GM19043 (cell line): Measurements from ENCODE around the gene MYO9B.

Source experiments
- ATAC-seq: cut with Tn5 transposase; IDR thresholded peaks from one replicate; pipeline ENCODE4 v1.9.1; 2021; ENCODE audit warnings: low read depth; ENCODE audit not compliant: unreplicated experiment

MYO9B gene

DNA sequence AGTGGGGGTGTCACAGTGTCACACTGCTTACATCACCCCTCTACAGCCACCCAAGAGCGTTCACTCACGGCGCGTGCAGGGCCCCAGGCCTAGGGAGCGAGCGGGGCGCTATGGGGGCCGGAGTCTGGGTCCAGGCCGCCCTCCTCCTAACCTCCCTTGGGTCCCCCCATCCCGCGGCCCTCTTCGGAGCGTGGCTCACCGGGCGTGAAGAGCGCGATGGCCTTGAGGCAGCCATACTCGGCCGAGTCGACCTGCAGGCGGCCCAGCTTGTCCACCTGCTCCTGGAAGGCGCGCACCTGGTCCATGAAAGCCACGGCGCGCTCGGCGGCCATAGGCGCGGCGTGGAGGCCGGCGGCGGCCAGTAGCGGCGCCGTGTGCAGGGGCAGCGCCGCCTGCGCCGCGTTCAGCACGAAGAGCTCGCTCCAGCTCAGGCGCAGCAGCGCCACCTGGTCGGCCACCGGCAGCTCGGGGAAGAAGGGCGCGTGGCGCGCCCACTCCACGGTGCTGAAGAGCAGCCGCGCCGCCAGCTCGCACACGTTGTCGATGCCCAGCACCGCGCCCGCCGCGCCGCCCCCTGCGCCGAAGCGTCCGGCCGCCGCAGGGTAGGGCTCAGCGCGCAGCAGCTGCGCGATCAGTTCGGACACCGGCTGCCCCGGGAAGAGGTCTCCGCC is 159.9 kb downstream of the MYO9B start:
- no peak for ATAC-seq

DNA sequence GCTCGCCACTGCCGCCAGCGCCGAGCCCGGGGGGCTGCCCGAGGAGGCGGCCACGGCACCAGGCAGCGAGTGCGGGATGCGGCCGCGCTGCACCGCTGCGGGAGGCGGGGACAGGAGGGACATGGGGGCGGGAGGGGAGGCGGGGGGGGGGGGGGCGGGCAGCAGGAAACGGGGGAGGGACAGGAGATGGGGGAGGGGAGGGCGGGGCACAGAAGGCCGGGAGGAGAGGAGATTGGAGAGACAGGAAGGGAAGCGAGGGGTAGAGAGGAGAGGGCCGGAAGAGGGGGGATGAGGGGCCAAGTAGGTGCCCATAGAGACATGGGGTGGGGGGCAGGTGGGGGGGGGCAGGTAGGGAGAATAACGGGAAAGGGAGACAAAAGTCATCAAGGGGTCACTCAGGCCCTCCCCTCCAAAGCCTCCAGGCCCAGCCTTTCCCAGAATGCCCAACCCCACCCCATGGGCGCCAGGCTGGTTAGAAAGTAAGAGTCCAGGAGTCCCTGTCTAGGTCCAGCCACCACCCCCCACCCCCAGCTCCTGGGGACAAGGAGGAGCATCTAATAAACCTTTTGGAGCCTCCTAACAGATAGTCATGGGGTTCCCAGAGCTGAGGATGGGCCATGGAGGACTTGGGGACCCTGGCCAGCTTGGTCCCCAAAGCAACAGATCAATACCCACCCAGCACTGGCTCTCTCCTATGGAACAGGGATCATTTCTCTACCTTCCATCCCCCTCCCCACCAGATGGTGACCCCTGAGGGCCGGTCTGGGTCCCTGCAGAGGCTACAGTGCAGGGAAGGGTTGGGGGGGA is 160.6 kb downstream of the MYO9B start:
- no peak for ATAC-seq

DNA sequence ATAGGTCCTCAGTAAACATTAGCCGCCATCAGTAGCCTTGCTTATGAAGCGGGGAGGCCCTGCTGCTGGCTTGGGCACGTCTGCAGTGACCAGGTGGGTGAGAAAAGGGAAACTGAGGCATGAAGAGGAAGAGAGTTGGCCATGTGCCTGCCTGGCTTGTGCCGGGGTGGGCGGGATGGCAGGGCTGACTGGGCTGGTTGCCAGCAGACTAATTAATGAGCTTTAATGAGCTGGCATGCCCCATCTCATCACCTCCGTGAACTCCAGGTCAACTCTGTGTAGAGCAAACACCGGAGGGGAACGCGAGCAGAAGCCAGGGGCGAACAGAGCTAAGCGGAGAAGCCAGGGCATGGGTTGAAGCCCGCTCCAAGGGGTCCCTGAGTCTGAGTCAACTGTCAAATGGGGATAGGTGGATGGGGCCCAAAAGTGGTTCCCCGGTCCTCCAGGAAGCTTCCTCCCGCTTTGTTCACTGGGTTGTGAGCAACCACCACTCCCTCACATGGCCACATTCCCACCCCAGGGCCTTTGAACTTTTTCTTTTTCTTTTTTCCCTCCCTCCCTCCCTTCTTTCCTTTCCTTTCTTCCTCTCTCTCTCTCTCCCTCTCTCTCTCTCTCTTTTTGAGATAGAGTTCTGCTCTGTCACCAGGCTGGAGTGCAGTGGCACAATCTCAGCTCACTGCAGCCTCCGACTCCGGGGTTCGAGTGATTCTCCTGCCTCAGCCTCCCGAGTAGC is 161.4 kb downstream of the MYO9B start:
- no peak for ATAC-seq

DNA sequence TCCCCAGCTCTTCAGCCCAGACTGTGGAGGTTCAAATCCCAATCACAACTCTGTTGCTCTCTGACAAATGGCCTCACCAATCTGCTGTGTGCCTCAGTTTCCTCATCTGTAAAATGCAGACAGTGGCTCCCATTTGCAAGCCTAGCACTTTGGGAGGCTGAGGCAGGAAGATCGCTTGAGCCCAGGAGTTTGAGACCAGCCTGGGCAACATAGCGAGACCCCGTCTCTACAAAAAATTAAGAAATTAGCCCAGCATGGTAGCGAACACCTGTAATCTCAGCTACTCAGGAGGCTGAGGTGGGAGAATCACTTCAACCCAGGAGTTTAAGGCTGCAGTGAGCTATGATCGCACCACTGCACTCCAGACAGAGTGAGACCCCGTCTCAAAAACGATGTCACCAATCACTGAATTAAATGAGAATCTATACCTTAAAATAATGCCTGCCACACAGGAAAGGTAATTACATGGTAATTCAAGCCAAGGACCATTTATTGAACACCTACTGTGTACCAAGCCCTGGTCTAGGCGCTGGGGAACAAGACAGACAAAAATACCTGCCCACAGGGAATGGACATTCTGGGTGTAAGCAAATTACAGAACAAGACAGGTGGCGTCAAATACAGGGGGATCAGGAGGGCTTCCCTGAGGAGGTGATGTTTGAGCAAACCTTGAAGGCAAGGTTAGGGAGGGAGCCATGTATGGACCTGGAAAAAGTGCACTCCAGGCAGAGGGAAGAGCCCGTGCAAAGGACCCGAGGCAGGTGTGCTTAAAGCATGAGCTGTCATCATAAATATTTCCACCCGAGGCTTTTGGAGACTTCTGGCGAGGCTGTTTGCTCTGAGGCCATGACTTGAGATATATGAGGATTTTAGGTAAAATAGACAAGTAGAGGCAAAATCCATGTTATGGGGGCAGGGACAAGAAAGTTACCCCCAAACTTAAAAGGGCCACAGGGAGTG is 162.4 kb downstream of the MYO9B start:
- ATAC-seq: no peak

DNA sequence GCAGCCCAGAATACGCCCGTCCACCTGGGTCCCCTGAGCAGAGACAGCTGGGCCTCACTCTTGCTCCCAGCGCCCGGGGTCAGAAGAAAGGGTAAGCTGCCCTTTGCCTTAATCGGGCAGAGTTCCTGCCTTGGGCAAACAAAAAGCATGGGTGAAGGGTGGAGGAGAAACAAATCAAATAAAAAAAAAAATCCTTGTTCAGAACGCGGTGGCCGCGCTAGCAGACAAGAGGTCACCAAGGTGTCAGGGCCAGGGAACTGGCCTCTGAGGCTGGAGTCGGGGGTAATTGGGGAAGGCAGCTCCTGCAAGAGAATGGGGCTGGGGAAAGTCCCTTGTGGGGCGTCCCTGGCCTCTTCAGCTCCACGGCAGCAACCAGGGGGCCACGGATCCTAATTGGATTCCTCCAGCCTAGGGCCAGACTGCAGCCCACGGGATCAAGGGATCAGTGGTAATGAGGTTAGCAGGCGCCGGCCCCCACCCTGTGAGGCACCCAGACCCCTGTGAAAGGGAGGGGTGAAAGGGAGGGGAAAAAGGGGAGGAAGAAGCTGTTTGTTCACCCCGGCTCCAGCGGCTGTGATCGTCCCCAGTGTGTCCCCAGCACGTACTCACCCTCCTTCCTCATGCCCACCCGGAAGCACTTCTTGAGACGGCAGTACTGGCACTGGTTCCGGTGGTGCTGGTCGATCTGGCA is 164.6 kb downstream of the MYO9B start:
- no peak for ATAC-seq

DNA sequence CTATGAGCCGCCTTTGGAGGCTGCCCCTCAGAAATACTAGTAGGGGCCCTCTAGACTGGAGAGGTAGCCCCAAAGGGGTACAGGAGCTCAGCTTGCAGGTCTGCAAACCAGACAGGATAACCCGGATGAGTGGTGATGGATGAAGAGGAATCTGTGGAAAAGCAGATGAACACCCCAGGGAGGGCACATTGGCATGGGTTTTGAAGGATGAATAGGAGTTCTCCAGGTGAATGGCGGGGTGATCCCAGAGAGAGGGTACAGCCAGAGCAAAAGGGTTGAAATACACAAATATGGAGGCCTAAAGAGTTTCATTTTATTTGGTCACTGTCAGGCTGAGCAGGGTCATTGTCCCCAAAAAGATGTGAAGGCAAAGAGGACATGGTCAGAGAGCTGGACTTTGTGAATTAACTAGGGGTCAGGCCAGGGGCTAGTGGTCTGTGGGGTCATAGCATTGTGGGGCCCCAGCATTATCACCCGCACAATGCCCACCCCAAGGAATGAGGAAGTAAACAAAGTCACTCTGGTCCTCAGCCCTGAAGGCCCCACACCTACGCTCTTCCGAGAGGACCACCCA is 165.3 kb downstream of the MYO9B start:
- no peak for ATAC-seq

DNA sequence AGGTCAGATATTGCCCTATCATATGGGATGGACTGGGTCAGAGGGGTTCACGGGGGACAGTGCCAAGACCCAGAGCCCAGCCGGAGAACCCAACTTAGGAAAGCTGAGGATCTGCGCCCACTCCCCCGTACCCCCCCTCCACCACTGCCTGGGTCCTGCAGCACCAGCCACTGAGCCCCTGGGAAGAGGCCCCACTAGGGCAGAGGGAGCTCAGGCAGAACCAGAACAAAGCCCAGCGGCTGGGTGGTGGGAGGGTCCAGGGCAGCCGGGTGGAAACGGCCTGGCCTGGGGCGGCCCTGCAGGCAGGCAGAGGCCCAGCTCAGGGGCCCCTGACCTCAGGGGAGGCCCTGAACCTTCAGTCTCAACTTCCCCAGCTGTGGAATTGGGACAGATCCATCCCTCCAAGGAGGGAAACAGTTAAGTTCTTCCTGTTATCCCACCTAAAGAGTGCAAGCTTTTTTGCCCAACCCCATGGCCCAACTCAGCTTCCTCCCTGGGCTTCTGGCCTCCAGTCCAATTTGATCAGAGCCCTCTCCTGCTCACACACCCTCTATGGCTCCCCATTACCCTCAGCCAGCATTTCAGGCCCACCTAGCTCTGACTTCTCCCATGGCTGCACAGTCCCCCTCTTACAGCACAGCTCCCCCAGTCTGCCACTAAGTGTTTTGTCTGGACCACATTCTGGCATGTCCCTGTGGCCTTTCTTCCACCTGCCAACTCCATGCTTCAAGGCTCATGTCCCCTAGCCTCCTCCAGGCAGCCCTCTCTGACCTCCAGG is 167.0 kb downstream of the MYO9B start:
- no peak for ATAC-seq

DNA sequence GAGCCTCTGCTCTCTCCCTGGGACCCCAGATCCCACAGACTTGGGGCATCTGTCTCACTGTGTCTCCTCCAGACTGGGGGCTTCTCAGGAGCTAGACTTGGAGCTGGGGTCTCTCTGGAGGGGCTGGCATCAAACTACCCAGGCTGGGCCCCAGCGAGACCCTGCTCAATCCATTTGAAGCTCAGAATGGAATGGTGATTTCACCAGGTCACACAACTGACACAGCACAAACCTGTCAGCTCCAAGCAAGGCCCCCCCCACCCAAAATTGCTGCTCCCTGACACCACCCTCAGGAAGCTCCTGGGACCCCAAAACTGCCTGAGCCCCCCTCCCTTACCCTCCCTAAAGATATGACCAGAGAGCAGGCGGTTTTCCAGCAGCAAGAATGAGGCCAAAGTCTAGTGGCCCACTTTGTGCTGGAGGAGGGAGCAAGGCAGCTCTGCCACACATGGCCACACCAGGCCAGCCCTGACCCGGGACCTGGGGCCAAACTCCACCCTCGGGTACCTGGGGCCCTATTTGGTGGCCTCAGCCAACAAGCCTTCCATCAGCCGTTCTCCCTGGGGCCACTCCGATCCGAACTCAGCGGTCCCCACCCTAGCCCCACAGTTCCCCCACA is 167.7 kb downstream of the MYO9B start:
- no peak for ATAC-seq

DNA sequence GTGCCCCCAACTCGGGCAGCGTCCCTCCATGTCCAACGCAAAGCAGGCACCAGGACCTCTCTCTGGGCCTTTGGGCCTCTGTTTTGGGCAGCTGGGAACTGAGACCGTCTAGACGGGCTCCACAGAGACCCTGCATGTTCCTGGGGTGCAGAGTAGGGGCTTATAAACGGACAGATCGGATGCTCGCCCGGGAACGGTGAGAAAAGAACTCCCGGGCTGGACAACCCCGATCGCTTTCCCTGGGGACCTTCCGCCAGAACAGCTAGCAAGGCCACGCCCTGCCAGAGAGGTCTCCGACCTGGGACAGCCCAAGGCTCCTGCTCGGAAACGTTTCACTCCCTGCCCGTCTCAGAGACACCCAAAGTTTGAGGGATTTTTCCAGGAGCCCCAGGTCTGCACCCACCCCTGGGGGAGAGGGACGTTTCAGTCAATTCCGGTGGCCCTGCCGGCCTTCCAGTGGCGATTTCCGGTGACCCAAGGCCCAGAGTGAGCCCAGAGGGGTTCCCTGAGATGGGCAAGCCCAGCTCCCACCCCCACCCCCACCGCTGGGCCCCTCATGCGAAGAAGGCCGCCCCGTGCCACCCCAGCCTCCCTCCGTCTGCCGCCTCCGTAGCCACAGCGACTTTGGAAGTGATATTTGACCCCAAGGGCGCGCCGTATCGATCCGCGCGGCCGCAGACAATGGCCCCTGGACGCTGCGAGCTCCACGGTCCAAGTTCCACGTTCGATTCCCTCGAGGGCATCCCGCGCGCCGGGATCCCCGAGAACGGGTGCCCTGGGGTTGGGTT is 168.4 kb downstream of the MYO9B start:
- ATAC-seq: no peak

DNA sequence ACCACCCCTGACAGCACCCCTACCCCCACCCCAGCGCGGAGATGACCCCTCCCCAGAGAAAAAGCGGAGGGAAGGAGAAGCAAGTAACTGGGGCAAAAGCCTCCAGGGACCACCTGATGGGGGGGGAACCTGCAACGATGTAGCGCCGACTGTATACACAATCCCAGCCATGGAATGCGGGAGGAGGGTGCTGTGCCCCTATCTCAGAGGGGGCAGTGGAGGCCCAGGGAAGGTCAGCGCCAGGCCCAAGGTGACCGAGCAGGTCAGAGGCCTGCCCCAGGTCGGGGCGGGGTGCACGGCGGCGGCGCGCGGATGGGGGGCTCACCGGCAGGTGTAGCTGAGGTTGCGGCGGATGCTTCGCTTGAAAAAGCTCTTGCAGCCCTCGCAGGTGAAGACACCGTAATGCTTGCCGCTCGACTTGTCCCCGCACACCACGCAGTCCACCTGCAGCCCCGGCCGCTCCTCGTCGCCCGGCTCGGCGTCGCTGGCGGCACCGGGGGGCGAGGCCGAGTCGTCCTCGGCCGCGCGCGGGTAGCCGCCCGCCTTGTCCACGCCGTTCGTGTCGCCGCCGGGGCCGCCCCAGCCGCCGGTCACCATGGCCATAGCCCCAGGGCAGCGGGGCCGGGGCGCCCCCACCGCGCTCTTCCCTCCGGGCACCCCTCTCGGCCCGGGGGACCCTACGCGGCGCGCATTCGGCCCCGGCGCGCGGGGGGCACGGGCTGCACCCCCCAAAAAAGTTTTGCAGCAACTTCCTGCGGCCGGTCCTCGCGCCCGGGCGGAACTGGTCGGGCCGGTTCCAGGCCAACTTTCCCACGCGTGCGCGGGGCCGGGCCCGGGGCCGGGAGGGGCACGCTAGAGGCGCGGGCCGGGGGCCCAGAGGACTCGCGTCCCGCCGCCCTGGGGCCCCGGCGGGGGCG is 169.3 kb downstream of the MYO9B start:
- no peak for ATAC-seq

DNA sequence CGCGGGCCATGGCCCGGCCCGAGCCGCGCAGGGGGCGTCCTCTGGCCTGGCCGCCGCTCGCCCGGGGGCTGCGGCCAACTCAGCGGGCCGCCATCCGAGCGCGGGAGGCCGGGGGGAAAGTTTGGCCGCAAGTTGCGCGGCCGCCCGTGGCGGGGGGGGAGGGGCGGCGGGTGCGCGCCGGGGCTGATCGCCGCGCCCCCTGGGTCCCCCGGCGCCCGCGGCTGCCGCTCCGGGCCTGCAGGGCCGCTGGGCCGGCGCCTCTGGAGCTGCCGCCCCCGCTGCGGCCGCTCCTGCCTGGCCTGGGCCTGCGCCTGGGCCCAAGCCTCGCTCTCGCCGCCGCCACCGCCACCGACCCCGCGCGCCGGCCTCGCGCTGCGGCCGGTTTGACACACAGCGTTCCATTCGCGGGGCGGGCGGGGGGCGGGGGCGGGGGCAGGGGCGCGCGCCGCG is 170.0 kb downstream of the MYO9B start, which contains the start of gene NR2F6:
NR2F6 (minus strand) TSS at position 385 of the 450 bp plus-strand sequence. CDS start 699 bp downstream, outside the sequence.
- ATAC-seq: no peak

DNA sequence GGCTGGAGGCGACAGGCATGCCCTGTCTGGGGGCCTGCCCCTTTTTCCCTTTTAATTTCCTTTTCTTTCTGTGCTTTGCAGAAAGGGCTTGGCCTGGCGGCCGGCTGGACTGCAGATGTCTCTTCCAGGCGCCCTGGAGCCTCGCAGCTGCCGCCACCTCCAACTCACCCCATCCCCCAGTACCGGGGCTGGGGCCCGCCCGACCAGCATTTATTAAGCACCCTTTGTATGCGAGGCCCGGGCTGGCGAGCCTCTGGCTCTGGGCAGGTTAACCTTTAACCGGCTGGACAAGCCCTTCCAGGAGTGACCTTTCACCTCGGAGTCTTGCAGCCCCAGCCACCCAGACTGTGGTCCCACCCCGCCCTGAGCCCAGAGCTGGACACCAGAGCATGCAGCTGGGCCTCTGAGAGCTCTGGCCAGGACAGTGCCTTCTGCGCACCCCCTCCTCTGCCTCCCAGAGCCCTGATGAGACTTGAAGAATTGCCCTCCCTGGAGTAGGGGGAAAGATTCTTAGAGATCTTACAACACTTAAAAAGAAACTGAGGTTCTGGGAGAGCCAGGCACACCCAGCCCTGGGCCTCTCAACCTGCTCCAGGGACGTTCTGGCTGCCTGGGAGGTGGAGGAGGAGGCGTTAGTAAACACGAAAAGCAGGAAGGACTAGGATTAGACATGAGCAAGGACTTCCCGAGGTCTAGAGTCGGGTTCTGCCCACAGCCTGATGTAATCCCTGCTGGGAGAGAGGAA is 171.3 kb downstream of the MYO9B start:
- ATAC-seq: no peak

DNA sequence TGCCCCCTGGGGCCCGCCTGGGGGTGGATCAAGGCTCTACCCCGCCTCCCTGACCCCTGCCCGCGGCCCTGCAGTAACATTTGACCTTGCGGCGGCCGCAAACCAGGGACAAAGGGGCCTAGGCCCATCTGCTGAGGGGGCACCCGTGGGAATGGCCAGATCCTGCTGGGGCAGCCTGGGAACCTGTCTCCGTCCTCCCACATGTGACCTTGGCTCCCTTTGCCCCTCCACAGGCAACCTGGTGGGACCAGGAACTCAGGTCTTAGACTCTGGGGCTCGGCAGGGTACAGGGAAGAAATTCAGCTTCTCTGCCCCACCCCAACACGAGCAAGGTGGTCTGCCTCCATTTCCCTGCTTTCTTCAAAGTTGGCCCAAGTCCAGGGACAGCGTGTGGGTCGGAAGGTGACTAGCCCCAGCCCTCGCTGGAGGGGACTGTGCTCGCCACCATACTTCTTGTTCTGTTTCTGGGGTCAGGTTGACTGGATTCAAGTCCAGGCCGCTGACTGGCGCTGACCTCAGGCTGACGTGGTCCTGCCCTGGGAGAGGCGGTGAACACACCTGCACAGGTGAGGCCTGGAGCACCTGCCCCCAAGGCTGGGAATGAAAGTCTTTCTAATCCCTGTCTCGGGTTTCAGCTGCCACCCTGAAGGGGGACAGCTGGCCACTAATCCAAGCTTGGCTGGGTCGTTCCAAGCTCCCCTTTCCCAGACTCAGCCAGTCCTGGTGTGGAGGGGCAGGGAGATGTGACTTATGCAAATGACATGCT is 172.6 kb downstream of the MYO9B start:
- ATAC-seq: no peak

DNA sequence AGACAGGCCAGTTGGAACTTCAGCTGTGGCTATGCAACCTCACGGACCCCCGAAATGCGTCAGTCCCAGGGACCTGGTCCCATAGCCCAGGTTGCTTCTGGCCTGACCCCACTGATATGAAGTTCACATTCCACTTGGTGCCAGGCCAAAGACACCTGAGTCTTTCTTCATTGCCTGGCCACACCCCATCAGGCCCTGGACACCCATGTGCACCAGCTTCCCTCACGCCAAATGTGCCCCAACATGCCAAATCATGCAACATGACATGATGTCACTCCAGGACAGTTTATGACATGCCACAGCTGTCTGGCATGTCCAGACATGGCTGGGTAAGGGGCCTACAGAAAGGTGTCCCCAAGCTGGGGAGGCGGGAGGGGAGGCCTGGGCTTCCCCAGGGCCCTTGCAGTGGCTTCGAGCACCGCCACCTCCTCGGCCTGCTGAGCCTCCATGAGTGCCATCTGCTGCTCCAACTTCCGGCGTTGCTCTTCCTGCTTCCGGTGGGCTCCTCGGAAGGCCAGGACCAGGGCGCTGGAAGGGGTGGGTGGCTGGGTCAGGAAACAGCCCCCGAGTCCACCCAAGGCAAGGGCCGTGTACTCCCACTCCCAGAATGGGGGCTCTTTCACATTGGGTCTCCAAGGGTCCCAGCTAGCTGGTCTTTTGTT is 174.4 kb downstream of the MYO9B start:
- no peak for ATAC-seq
